PC-9 (cell line): Measurements from ENCODE around the gene MBP. TPM values are rescaled to one million over a fixed set of nuclear protein-coding genes. Genes with fewer than 3 reads are reported as not detected.

Experiments used
- BruUV-seq: library from RNA; stranded (reverse); fragments of 400-500 nt; replicated peaks from 2 replicates; lab custom pipeline; 2021; lab: Mats Ljungman, UMichigan
- CTCF ChIA-PET: fragments of 300-600 bp; sonication (Branson Sonifier 250); formaldehyde crosslinking; loops from one replicate; lab custom pipeline; 2022; ENCODE audit warnings: antibody characterized with exemption; lab: Charles Lee
- POLR2A ChIA-PET: fragments of 300-600 bp; sonication (Branson Sonifier 250); formaldehyde crosslinking; loops from one replicate; lab custom pipeline; 2022; ENCODE audit warnings: antibody characterized with exemption; ENCODE audit not compliant: unreplicated experiment; lab: Charles Lee
- DNase-seq, 2 experiments: peaks; one replicate each; pipeline versions ENCODE4 v3.0.0 to v3.0.0-alpha.2; 2015 to 2022; ENCODE audit warnings: mixed read lengths in 1 of 2
- H2AFZ ChIP-seq: fragments of 200-600 bp; sonication (generic); 2 replicates; pipeline ENCODE4 v1.8.1; 2017; ENCODE audit warnings: antibody characterized with exemption
- H3F3A ChIP-seq: fragments of 200-600 bp; sonication (generic); 2 replicates; pipeline ENCODE4 v1.8.1; 2017; ENCODE audit warnings: antibody characterized with exemption, mild to moderate bottlenecking, low read depth; ENCODE audit not compliant: insufficient read depth
- H3K27ac ChIP-seq: fragments of 200-600 bp; sonication (generic); 2 replicates; pipeline ENCODE4 v1.6.1; 2016; ENCODE audit warnings: mixed run types
- H3K27me3 ChIP-seq: fragments of 200-600 bp; sonication (generic); 2 replicates; pipeline ENCODE4 v1.6.1; 2016; ENCODE audit warnings: low read depth, mixed run types; ENCODE audit not compliant: insufficient read depth
- H3K36me3 ChIP-seq: fragments of 200-600 bp; sonication (generic); 2 replicates; pipeline ENCODE4 v1.6.1; 2016; ENCODE audit warnings: low read depth, mixed run types
- H3K4me1 ChIP-seq: fragments of 200-600 bp; sonication (generic); replicated peaks from 2 replicates; pipeline ENCODE4 v1.6.1; 2016; ENCODE audit warnings: mixed run types; ENCODE audit not compliant: insufficient read depth
- H3K4me2 ChIP-seq: fragments of 200-600 bp; sonication (generic); 2 replicates; pipeline ENCODE4 v1.6.1; 2017; ENCODE audit warnings: mixed run types
- H3K4me3 ChIP-seq: fragments of 200-600 bp; sonication (generic); 2 replicates; pipeline ENCODE4 v1.6.1; 2016; ENCODE audit warnings: mixed run types
- H3K79me2 ChIP-seq: fragments of 200-600 bp; sonication (generic); 2 replicates; pipeline ENCODE4 v1.6.1; 2017; ENCODE audit warnings: low read depth, mixed run types
- H3K9me2 ChIP-seq: fragments of 200-600 bp; sonication (generic); 2 replicates; pipeline ENCODE4 v1.8.1; 2017; ENCODE audit warnings: mild to moderate bottlenecking; ENCODE audit not compliant: insufficient read depth
- H3K9me3 ChIP-seq: fragments of 200-600 bp; sonication (generic); 2 replicates; pipeline ENCODE4 v1.8.1; 2016; ENCODE audit warnings: low read depth; ENCODE audit not compliant: insufficient read depth
- H4K20me1 ChIP-seq: fragments of 200-600 bp; sonication (generic); 2 replicates; pipeline ENCODE4 v1.8.1; 2017; ENCODE audit not compliant: insufficient read depth
- CTCF ChIP-seq: fragments of 200-600 bp; sonication (generic); conservative IDR thresholded peaks from 2 replicates; pipeline ENCODE4 v1.6.1; 2017; ENCODE audit warnings: mixed run types, antibody characterized with exemption, mild to moderate bottlenecking, moderate library complexity
- EZH2 ChIP-seq: fragments of 200-600 bp; sonication (generic); IDR thresholded peaks from 2 replicates; pipeline ENCODE4 v1.8.0; 2017; ENCODE audit warnings: antibody characterized with exemption, low read depth
- intact Hi-C: fragments of 100-400 bp; cut with micrococcal nuclease; formaldehyde crosslinking; loops from one replicate; pipeline ENCODE4 v1.10.0; 2022; ENCODE audit not compliant: unreplicated experiment
- total RNA-seq: library from RNA; stranded (reverse); gene quantifications from 2 replicates; pipeline ENCODE4 v1.2.3, GENCODE V29; 2021

Gene MBP
- total RNA-seq, 1 experiment from 2014 or later: 37.9 TPM

- POLR2A ChIA-PET: interaction anchor here (0.9 kb wide), 1 partner anchor 22 kb away, joined by 5 read pairs; no protein-coding TSS in a partner anchor
- Histone ChIP-seq H3K9me2 (no peaks in the 10 kb centered on the region), H3K4me1 (peaks cover 55% of the 10 kb centered on the region), H3K9me3 (no peaks in the 10 kb centered on the region), H3K4me3 (no peak overlapping the region), H3K27me3 (no peaks in the 10 kb centered on the region), H3K36me3 (peaks cover 26% of the 10 kb centered on the region; the same call in 1 of the 2 replicates), H3K27ac (peak overlapping the region; percentile 97; the same call in 1 of the 2 replicates), H3F3A (peaks cover 49% of the 10 kb centered on the region), H3K4me2 (no peak overlapping the region), H4K20me1 (no peaks in the 10 kb centered on the region), H3K79me2 (peaks cover 48% of the 10 kb centered on the region), H2AFZ (no peak overlapping the region)
- CTCF ChIA-PET: no interaction called here
- no peak for DNase-seq
- TF ChIP-seq EZH2 (no peak), CTCF (no peak)
- no TSS peak for BruUV-seq
- intact Hi-C loops: no loop called here
Measured at GRCh38 chr18:77061281-77061945, 71.2 kb downstream of the MBP start.

GRCh38 chr18:77060151-77060550 lies 72.4 kb downstream of the MBP start:
- Histone ChIP-seq H3K36me3 (peaks cover 26% of the 10 kb centered on the region; the same call in 1 of the 2 replicates), H3K27ac (no peak overlapping the region), H3K27me3 (no peaks in the 10 kb centered on the region), H3K9me3 (no peaks in the 10 kb centered on the region), H3F3A (peaks cover 50% of the 10 kb centered on the region), H3K4me2 (no peak overlapping the region), H4K20me1 (no peaks in the 10 kb centered on the region), H3K79me2 (peaks cover 55% of the 10 kb centered on the region), H2AFZ (no peak overlapping the region), H3K4me3 (no peak overlapping the region), H3K4me1 (peaks cover 55% of the 10 kb centered on the region), H3K9me2 (no peaks in the 10 kb centered on the region)
- TF ChIP-seq CTCF (no peak), EZH2 (no peak)
- ChIA-PET CTCF (no interaction called here), POLR2A (no interaction called here)
- DNase-seq: no peak
- no TSS peak for BruUV-seq
- intact Hi-C loops: no loop called here

- Histone ChIP-seq H4K20me1 (no peaks in the 10 kb centered on the region), H3K79me2 (peaks cover 53% of the 10 kb centered on the region), H3K4me2 (no peak overlapping the region), H3K9me3 (no peaks in the 10 kb centered on the region), H2AFZ (no peak overlapping the region), H3F3A (peaks cover 48% of the 10 kb centered on the region), H3K4me1 (peaks cover 53% of the 10 kb centered on the region), H3K4me3 (no peak overlapping the region), H3K36me3 (peaks cover 22% of the 10 kb centered on the region; the same call in 1 of the 2 replicates), H3K27me3 (no peaks in the 10 kb centered on the region), H3K9me2 (no peaks in the 10 kb centered on the region), H3K27ac (no peak overlapping the region)
- DNase-seq: peak; percentile 33 to 72
- no TSS peak for BruUV-seq
- ChIA-PET POLR2A (no interaction called here), CTCF (no interaction called here)
- intact Hi-C loops: loop anchor here (5.0 kb wide), 1 partner anchor 57 kb away; no protein-coding TSS in a partner anchor
- TF ChIP-seq CTCF: peak; percentile 73
- no peak for TF ChIP-seq EZH2
Measured at GRCh38 chr18:77059294-77059916, 73.2 kb downstream of the MBP start.
